Measurements from ENCODE around the gene RBL1. TPM values are rescaled to one million over a fixed set of nuclear protein-coding genes. Genes with fewer than 3 reads are reported as not detected.
"Not testable (repeated sequence)": the region's sequence is repeated elsewhere in the genome, so short reads cannot be mapped to it uniquely, and the experiment has no call there.

Gene RBL1
- total RNA-seq, 2 donors from 2014 or later: 2.5 to 17.1 TPM

DNA sequence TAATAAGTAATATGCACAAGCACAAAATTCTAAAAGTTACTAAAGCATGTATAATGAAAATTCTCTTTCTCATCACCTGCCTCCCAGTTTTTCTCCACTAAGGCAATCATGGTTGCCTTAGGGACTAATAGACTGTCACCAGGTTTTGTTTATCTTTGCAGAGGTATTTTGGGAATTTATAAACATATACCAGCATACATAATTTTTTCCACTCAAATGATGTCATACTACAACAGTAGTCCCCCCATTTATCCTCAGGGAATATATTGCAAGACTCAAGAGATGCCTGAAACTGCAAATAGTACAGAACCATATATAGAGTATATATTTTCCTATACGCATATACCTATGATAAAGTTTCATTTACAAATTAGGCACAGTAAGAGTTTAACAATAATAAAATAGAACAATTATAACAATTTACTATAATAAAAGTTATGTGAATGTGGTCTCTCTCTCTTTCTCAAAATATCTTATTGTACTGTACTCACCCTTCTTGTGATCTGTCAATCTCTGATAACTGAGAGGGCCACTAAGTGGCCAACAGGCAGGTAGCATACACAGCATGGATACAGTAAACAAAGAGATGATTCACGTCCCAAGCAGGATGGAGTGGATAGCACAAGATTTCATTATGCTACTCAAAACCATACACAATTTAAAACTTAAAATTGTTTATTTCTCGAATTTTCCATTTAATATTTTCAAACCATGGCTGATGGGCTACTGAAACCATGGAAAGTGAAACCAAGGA, 19.7 kb downstream of the RBL1 start:
- H3K4me1 ChIP-seq (ENCODE audit: control insufficient read depth in 1 of 2, low read depth in 2 of 2): no peaks in the 10 kb centered on the region
- H3K27ac ChIP-seq: no peak overlapping the region
- no peaks in the 10 kb centered on the region for H3K27me3 ChIP-seq (replicated peaks; ENCODE audit: insufficient read depth)
- H3K36me3 ChIP-seq: no peaks in the 10 kb centered on the region
- DNase-seq (ENCODE audit: low spot score): no peak
- no peak overlapping the region for H3K4me3 ChIP-seq
- TF ChIP-seq, protein P1, sequence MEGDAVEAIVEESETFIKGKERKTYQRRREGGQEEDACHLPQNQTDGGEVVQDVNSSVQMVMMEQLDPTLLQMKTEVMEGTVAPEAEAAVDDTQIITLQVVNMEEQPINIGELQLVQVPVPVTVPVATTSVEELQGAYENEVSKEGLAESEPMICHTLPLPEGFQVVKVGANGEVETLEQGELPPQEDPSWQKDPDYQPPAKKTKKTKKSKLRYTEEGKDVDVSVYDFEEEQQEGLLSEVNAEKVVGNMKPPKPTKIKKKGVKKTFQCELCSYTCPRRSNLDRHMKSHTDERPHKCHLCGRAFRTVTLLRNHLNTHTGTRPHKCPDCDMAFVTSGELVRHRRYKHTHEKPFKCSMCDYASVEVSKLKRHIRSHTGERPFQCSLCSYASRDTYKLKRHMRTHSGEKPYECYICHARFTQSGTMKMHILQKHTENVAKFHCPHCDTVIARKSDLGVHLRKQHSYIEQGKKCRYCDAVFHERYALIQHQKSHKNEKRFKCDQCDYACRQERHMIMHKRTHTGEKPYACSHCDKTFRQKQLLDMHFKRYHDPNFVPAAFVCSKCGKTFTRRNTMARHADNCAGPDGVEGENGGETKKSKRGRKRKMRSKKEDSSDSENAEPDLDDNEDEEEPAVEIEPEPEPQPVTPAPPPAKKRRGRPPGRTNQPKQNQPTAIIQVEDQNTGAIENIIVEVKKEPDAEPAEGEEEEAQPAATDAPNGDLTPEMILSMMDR (IDR thresholded peaks at IDR 0.05): no peak
- H3K9me3 ChIP-seq: no peaks in the 10 kb centered on the region
- ATAC-seq (ENCODE audit: insufficient number of reproducible peaks, low FRiP score, low read depth): no peak

DNA sequence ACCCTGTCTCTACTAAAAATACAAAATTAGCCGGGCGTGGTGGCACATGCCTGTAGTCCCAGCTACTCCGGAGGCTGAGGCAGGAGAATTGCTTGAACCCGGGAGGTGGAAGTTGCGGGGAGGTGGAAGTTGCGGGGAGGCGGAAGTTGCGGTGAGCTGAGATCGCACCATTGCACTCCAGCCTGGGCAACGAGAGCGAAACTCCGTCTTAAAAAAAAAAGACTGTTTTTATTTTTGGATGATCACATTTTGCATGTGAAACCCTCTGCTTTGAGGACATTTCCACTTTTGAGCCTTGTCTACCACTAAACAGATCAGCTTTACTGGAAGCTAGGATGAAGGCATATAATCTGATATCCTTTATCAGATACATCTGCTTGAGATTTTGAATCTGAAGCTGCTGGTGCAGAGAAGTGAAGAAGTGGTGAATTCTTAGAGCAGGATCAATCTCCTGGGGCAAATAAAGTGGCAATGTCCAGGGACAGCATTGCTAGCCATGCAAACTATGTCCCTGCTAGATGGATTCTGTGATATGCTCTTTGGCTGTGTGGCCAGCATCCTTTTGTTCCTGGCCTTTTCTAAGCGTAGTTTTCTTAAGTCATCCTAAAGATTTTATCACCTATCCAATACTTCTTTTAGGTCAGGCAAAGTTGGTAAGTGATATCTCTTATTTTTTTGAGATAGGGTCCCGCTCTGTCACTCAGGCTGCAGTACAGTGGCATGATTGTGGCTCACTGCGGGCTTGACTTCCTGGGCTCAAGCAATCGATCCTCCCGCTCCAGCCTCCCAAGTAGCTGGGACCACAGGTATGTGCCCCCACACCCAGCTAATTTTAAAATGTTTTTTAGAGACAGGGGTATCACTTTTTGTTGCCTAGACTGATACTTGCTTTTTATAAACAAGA, 23.3 kb downstream of the RBL1 start:
- DNase-seq (ENCODE audit: low spot score) (no peak), ATAC-seq (ENCODE audit: insufficient number of reproducible peaks, low FRiP score, low read depth) (no peak)
- H3K27me3 ChIP-seq (replicated peaks; ENCODE audit: insufficient read depth): no peaks in the 10 kb centered on the region
- no peaks in the 10 kb centered on the region for H3K9me3 ChIP-seq
- TF ChIP-seq, protein P1 (IDR thresholded peaks at IDR 0.05): no peak
- H3K36me3 ChIP-seq: no peaks in the 10 kb centered on the region
- H3K4me3 ChIP-seq: no peak overlapping the region
- no peaks in the 10 kb centered on the region for H3K4me1 ChIP-seq (ENCODE audit: control insufficient read depth in 1 of 2, low read depth in 2 of 2)
- no peak overlapping the region for H3K27ac ChIP-seq

DNA sequence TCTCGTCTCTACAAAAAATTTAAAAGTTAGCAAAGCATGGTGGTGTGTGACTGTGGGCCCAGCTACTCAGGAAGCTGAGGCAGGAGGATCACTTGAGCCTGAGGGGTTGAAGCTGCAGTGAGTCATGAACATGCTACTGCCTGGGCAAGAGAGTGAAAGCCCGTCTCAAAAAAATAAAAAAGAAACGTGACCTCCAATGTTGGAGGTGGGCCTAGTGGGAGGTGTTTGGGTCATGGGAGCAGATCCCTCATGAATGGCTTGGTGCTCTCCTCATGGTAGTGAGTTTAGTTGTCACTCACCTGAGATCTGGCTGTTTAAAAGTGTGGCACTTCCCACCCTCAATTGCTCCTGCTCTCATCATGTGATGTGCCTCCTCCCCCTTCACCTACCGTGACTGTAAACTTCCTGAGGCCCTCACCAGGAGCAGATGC, 24.3 kb downstream of the RBL1 start:
- DNase-seq (ENCODE audit: low spot score) (no peak), ATAC-seq (ENCODE audit: insufficient number of reproducible peaks, low FRiP score, low read depth) (no peak)
- no peak overlapping the region for H3K27ac ChIP-seq
- H3K4me1 ChIP-seq (ENCODE audit: control insufficient read depth in 1 of 2, low read depth in 2 of 2): no peaks in the 10 kb centered on the region
- H3K4me3 ChIP-seq: no peak overlapping the region
- no peaks in the 10 kb centered on the region for H3K9me3 ChIP-seq
- peaks cover 7% of the 10 kb centered on the region for H3K36me3 ChIP-seq
- TF ChIP-seq, protein P1 (IDR thresholded peaks at IDR 0.05): no peak
- H3K27me3 ChIP-seq (replicated peaks; ENCODE audit: insufficient read depth): no peaks in the 10 kb centered on the region

DNA sequence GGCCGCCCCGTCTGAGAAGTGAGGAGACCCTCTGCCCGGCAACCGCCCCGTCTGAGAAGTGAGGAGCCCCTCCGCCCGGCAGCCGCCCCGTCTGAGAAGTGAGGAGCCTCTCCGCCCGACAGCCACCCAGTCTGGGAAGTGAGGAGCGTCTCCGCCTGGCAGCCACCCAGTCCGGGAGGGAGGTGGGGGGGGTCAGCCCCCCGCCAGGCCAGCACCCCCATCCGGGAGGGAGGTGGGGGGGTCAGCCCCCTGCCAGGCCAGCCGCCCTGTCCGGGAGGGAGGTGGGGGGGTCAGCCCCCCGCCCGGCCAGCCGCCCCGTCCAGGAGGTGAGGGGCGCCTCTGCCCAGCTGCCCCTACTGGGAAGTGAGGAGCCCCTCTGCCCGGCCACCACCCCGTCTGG, 26.2 kb downstream of the RBL1 start:
- H3K36me3 ChIP-seq; ATAC-seq (ENCODE audit: insufficient number of reproducible peaks, low FRiP score, low read depth); H3K4me1 ChIP-seq (ENCODE audit: control insufficient read depth in 1 of 2, low read depth in 2 of 2); H3K4me3 ChIP-seq; H3K27ac ChIP-seq; DNase-seq (ENCODE audit: low spot score); H3K27me3 ChIP-seq (replicated peaks; ENCODE audit: insufficient read depth); H3K9me3 ChIP-seq: not testable (repeated sequence)

DNA sequence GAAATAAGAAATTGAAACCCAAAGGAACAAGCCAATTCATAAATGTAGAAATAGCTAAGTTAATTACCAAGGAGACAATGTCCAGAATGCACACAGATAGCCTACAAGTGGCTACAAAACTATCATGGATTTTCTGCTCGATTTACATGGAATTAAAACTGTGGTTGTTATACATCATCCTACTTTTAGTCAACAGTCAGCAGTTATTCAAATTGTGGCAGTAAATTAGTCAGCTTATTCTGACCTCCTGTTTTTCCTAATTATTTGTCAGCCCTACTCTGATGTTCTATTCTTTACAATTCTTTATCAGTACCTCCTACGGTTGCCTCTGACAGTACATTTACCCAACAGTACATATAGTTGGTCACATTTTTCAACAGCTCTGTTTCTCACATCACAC, 29.6 kb downstream of the RBL1 start:
- ATAC-seq (ENCODE audit: insufficient number of reproducible peaks, low FRiP score, low read depth) (no peak), DNase-seq (ENCODE audit: low spot score) (no peak)
- H3K36me3 ChIP-seq: peaks cover 13% of the 10 kb centered on the region

More for the DNA sequence above, 29.6 kb downstream of the RBL1 start:
- Histone ChIP-seq H3K4me1 (ENCODE audit: control insufficient read depth in 1 of 2, low read depth in 2 of 2) (no peaks in the 10 kb centered on the region), H3K27ac (no peak overlapping the region), H3K4me3 (no peak overlapping the region), H3K27me3 (replicated peaks; ENCODE audit: insufficient read depth) (no peaks in the 10 kb centered on the region), H3K9me3 (no peaks in the 10 kb centered on the region)
- TF ChIP-seq, protein P1 (IDR thresholded peaks at IDR 0.05): no peak
